SIG-M5 treated with dmso at 0.1 percent for 504 hours (cell line): ENCODE results near the gene AFAP1L1.

Experiments
- DNase-seq: peaks from one replicate; lab custom pipeline; 2025; ENCODE audit not compliant: unreplicated experiment; lab: John Stamatoyannopoulos, UW

Gene AFAP1L1

GRCh38 chr5:149283626-149284480, 12.2 kb downstream of the AFAP1L1 start:
- no peak for DNase-seq

DNA sequence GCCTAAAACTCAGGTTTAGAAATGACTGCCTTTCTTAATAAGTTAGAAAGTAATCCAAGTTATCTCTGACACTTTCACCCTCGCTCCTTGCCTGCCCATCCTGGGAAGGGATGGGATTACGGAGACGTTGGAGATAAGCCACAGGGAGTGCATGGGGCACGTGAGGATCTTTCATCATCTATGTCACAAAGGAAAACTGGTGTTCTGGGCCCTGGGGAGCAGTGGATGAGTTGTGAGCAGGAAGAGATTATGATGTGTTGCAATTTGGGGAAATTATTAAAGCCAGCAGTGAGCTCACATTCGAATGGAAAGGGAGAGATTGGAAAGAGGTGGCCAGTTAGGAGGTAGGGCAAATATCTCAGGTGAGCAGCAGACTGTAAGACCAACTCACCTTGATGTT, 12.8 kb downstream of the AFAP1L1 start:
- DNase-seq: no peak

DNA sequence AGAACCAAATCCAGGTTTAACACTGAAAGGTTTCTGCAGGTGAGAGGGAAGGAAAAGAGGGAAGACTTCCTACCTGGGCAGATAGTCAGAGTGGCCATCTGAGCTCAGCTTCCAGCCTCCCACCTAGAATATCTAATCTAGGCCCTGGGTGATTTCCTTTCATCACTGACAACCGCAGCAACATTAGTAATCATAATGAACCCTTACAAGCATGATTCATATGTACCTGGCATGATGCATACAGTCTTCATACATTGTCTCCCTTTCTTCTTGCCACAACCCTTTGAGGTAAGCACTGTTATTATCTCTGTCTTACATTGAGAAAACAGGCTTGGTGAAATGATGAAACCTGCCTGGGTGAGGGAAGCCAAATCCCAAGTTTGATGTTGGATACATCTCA, 13.5 kb downstream of the AFAP1L1 start:
- no peak for DNase-seq

DNA sequence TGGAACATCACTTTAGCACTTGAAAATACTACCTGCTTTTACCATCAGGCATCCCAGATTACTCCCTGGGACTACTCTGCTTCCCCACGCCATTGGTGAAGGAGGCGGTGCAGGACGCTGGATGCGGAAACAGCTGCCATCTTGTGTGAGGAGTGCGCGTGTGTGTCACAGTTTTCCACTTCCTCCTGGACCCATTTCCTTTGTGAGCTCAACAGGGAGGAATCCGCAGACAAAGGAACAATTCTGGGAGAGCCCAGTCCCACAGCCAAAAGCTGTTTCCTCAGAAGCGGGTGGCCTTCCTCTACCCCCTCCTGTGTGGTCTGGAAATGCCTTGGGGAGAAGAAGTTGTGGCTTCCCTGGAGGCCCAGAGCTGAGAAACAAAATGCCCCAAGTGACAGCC, 16.8 kb downstream of the AFAP1L1 start:
- no peak for DNase-seq

DNA sequence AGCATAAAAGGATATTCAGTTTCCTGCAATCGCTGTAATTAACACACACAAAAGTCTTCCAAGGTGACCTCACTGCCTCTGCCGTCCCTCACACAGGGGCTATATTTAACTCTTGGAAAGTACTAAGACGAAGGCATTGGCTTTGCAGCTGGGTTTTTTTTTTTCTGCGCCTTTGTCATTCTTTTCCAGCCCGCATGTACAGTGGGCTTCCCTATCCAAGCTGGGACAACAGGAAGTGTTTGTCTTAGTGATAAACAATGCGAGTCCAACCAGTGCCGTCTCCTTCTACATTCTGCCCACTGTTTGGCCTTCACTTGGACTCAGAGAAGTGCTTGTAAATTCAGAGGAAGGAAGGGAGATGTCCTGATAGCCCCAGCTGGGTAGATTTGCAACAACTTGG, 17.6 kb downstream of the AFAP1L1 start:
- DNase-seq: no peak

GRCh38 chr5:149294872-149295829, 23.5 kb downstream of the AFAP1L1 start:
- no peak for DNase-seq

- no peak for DNase-seq
Observed at GRCh38 chr5:149297340-149298025, 25.8 kb downstream of the AFAP1L1 start.

DNA sequence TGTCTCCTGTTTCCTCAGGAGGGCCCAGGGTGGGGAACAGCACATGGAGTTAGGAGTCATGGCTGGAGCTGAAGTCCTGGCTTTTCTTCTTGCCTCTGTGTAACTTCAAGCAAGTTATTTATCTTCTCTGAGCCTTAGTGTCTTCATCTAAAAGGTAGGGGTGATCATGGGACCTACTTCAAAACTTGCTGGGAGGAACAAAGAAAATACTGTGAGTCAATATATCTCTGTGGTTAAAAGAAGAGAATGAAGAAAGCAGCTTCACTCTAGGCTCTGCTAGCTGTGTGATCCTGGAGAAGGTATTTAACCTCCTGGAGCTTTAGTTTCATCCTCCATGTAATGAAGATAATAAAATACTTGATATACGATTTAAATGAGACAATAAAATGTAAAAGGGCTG, 26.5 kb downstream of the AFAP1L1 start:
- no peak for DNase-seq

GRCh38 chr5:149298842-149299404, 27.3 kb downstream of the AFAP1L1 start:
- DNase-seq: no peak

DNA sequence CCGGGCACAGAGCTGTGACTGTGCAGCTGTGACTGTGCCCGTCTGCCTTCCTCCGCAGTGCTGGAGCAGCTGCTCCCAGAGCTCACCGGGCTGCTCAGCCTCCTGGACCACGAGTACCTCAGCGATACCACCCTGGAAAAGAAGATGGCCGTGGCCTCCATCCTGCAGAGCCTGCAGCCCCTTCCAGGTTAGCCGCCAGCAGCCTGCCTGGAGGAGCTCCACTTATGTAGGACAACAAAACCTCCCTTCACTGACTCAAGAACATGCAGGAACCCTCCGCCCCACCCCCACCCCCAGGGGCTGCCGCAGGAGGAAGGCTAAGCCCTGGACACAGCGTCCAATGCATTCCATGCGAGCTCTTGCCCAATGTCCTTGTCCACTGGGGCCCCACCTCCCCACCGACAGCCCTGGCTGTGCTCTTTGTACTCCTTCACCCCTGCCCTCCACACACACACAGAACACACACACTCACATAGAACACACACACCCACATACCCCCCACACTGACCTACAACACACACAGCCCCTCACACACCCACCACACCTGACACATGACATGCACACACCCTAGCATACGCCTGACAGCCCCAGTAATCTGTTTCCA, 27.9 kb downstream of the AFAP1L1 start:
- DNase-seq: no peak

DNA sequence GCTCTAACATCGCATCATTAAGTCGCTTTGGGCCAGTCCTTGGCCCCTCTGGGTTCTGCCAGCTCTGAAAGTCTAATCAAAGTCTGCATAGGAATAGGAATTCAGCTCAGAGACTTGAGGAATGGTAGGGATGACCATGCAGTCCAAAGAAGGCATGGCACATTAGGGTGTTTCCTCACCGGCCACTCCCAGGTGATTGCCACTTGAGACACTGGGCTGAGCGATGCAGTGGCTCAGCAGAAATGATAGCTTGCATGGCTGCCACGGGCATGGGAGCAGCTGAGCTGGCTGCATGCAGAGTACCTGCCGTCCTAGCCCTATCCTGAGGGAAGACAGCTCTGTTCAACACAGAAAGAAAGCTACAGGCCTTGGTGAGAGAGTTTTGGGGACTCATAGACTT, 28.8 kb downstream of the AFAP1L1 start:
- no peak for DNase-seq

GRCh38 chr5:149301049-149301743, 29.5 kb downstream of the AFAP1L1 start:
- no peak for DNase-seq

DNA sequence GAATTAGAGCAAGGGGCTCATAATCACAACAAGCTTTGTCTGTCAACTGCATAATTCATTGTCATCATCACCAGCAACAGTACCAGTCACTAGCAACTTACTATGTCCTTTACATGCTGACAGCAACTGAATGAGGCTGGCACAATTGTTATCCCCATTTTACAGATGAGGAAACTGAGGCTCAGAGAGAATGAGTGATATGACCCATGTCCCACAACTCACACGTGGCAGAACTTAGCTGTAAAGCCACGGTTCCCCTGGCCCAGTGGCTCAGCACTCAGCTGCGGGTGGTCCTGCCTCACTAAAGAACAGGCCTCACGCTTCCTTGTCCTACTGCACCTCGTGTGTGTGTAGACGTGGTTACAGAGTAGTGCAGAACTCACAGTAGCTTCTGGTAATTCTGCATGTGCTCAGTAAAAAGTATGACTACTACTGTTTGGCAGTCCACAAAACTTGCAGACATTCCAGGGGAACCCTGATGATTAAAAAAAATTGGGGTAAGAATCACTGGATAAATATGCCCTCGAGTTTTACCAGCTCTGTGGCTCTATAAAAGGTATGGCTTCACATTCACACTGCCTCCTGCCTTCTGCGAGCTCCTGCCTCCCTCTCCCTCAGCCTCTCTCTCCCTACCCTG, 30.2 kb downstream of the AFAP1L1 start:
- DNase-seq: no peak

GRCh38 chr5:149302641-149303040, 31.0 kb downstream of the AFAP1L1 start:
- no peak for DNase-seq

DNA sequence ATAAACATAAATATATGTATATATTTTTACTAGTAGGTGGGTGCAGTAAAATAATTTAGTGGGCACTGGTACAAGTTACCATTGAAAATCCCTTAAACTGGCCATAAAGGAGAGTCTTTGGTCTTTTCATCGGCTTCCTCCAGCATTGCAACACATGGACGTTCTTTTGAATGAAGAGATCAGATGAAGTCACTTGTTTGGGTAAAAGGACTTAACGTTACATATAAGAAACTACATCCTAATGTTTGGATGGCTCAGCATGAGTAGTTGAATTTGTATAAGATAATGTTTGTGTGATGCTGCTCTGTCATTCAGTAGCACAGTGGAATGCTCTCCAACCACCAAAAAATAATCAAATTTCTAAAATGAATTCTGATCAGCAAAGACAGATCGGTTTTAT, 31.6 kb downstream of the AFAP1L1 start:
- DNase-seq: no peak

DNA sequence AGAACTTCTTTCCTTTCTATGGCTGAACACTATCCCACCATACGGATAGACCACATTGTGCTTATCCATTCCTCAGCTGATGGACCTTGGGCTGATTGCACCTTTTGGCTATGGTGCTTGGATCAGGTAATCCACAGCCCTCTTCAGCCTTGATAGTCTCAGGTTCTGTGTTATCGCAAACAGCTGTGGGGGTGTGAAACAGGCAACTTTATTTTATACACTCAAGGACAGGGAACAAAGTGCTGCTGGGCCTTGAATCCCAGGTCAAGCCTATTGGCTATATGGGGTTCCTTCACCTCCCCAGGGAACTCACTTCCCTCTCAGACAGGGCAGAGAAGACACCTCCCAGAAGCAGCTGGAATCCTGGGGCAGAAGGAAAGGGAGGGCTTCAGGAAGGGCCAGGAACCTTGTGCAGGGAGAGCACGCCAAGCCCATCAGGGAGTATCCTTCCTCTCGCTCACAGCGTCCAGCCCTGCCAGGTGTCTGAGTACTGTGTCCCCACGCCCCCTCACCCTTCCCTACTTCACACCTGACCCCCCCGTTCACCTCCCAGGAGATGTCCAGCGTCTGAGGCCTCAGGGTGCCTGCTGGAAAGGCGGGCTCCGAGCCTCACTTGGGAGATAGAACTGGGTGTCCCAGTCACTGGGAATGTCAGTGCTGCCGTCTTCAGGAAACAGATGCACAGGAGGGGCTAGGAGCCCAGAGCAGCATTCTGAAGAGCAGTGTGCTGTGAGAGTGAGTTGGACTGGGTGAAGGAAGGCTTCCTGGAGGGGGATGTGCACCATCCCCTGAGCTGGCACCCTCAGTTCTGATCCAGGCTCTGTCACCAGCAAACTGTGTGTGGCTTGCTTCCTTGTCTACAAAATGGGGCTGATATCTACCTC, 32.8 kb downstream of the AFAP1L1 start:
- no peak for DNase-seq

DNA sequence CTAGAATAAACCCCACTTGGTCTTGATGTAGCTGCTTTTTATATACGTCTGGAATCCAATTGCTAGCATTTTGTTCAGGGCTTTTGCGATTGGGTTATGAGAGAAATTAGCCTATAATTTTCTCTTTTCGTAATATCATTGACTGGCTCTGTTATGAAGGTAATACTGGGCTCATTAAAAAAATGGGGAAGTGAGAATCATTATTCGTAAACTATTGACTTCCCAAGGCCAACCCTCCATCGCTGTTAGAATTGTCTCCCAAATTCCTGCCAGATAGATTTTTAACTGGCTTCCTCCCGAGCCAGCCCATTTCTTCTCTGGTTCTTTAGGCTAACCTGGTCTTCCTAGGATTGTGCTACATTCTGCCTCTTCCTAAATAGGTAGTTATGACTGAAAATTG, 37.7 kb downstream of the AFAP1L1 start:
- DNase-seq: no peak

DNA sequence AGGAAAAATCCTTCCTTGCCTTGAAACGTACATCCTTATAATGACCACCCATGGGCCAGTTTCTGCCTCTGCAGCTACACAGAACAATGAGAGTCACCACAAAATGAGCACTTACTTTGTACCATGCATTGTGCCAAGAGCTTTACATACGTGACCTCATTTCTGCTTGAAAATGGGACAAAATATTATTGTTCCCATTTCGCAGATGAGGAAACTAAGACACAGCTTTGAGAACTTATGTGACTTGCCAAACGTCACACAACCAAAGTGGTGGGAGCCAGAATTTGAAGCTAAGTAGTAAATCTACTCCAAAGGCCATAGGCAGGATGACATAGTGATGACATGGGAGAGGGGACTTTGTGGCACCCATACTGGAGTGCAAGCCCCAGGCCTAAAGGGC, 38.8 kb downstream of the AFAP1L1 start:
- DNase-seq: no peak
